GM12878 (cell line): ENCODE results near the gene CHD5.

ENCODE experiments used
- EZH2 ChIP-seq: IDR thresholded peaks from 2 replicates; pipeline ENCODE4 v1.6.1; 2012; ENCODE audit warnings: low read depth, mild to moderate bottlenecking, control low read depth, inconsistent platforms, low read length, borderline replicate concordance; ENCODE audit not compliant: control insufficient read depth
- YY1 ChIP-seq: IDR thresholded peaks from 2 replicates; pipeline ENCODE4 v1.6.1; 2011; ENCODE audit warnings: low read depth, mild to moderate bottlenecking, low read length
- TF ChIP-seq, protein P1 (sequence below): fragments of 450-650 bp; IDR thresholded peaks from 2 replicates; pipeline ENCODE4 v1.6.1; 2016; ENCODE audit warnings: mild to moderate bottlenecking, moderate library complexity, borderline replicate concordance
- TF ChIP-seq, protein P2 (sequence below), 3 experiments: IDR thresholded peaks in 2 of 3; conservative IDR thresholded peaks in 1 of 3; 2 replicates each; pipeline ENCODE4 v1.5.1; 2011; ENCODE audit warnings: low read depth in 3 of 3, low read length in 3 of 3, mild to moderate bottlenecking in 3 of 3, control low read depth in 2 of 3, moderate library complexity in 2 of 3, inconsistent platforms in 1 of 3, mixed read lengths in 1 of 3; ENCODE audit not compliant: control insufficient read depth in 2 of 3, insufficient read depth in 1 of 3; ENCODE audit errors: extremely low read depth in 1 of 3

DNA sequence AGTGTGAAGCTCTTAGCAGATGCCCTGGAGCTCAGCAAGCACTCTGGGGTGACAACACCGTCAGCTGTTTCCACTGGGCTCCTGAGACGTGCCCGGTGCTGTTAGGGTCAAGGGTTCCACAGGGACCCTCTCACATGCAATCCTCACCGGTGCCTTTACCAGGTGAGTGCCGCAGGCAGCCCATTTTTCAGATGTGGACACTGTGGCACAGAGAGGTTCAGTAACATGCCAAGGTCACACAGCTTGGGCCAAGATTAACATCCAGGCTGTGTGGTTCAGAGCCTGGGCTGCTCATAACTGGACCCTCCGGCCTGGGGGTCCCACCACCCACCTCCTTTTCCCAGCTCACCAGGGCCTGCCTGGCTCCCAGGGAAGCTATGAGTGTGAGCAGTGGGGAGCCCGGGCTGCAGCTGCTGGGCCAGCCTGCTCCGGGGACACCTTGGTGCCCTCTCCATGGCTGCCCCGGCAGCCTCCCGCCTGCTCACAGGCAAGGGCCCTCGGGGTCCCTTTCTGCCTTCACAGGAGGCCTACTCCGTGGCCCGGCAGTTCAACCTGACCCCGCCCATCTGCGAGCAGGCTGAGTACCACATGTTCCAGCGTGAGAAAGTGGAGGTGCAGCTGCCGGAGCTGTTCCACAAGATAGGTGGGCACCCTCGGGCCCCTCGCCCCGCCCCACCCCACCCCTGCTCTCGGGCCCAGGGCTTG is 85.2 kb downstream of the CHD5 start:
- TF ChIP-seq, protein P1, sequence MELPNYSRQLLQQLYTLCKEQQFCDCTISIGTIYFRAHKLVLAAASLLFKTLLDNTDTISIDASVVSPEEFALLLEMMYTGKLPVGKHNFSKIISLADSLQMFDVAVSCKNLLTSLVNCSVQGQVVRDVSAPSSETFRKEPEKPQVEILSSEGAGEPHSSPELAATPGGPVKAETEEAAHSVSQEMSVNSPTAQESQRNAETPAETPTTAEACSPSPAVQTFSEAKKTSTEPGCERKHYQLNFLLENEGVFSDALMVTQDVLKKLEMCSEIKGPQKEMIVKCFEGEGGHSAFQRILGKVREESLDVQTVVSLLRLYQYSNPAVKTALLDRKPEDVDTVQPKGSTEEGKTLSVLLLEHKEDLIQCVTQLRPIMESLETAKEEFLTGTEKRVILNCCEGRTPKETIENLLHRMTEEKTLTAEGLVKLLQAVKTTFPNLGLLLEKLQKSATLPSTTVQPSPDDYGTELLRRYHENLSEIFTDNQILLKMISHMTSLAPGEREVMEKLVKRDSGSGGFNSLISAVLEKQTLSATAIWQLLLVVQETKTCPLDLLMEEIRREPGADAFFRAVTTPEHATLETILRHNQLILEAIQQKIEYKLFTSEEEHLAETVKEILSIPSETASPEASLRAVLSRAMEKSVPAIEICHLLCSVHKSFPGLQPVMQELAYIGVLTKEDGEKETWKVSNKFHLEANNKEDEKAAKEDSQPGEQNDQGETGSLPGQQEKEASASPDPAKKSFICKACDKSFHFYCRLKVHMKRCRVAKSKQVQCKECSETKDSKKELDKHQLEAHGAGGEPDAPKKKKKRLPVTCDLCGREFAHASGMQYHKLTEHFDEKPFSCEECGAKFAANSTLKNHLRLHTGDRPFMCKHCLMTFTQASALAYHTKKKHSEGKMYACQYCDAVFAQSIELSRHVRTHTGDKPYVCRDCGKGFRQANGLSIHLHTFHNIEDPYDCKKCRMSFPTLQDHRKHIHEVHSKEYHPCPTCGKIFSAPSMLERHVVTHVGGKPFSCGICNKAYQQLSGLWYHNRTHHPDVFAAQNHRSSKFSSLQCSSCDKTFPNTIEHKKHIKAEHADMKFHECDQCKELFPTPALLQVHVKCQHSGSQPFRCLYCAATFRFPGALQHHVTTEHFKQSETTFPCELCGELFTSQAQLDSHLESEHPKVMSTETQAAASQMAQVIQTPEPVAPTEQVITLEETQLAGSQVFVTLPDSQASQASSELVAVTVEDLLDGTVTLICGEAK, result no peak
- TF ChIP-seq EZH2, result no peak
- no peak for TF ChIP-seq YY1
- TF ChIP-seq, protein P2, sequence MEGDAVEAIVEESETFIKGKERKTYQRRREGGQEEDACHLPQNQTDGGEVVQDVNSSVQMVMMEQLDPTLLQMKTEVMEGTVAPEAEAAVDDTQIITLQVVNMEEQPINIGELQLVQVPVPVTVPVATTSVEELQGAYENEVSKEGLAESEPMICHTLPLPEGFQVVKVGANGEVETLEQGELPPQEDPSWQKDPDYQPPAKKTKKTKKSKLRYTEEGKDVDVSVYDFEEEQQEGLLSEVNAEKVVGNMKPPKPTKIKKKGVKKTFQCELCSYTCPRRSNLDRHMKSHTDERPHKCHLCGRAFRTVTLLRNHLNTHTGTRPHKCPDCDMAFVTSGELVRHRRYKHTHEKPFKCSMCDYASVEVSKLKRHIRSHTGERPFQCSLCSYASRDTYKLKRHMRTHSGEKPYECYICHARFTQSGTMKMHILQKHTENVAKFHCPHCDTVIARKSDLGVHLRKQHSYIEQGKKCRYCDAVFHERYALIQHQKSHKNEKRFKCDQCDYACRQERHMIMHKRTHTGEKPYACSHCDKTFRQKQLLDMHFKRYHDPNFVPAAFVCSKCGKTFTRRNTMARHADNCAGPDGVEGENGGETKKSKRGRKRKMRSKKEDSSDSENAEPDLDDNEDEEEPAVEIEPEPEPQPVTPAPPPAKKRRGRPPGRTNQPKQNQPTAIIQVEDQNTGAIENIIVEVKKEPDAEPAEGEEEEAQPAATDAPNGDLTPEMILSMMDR (IDR thresholded peaks at IDR 0.05 in 2 of 3, conservative IDR thresholded peaks at IDR 0.05 in 1 of 3; ENCODE audit: control insufficient read depth in 2 of 3, extremely low read depth in 1 of 3, insufficient read depth in 1 of 3, low read depth in 3 of 3, low read length in 3 of 3), result no peak
